MM.1S (cell line): ENCODE data around the gene IL1F10.
A peak's percentile ranks its signal among the peaks of the same experiment; 100 is the strongest.

Experiments
- DNase-seq: peaks from one replicate; pipeline ENCODE4 v3.0.0-alpha.2; 2015
- H2AFZ ChIP-seq: fragments of 300-600 bp; sonication (generic); 2 replicates; pipeline ENCODE4 v1.6.0; 2016; ENCODE audit warnings: antibody characterized with exemption, low read length
- H3F3A ChIP-seq: fragments of 300-600 bp; sonication (generic); 2 replicates; pipeline ENCODE4 v1.6.1; 2016; ENCODE audit warnings: mild to moderate bottlenecking, antibody characterized with exemption, low read length, moderate library complexity, mixed read lengths; ENCODE audit not compliant: insufficient read depth
- H3K27ac ChIP-seq: fragments of 300-600 bp; sonication (generic); 2 replicates; pipeline ENCODE4 v1.5.1; 2016; ENCODE audit warnings: mild to moderate bottlenecking, low read length
- H3K27me3 ChIP-seq: fragments of 300-600 bp; sonication (generic); replicated peaks from 2 replicates; pipeline ENCODE4 v1.6.0; 2016; ENCODE audit warnings: low read length; ENCODE audit not compliant: insufficient read depth
- H3K36me3 ChIP-seq: fragments of 300-600 bp; sonication (generic); replicated peaks from 2 replicates; pipeline ENCODE4 v1.6.1; 2016; ENCODE audit warnings: mild to moderate bottlenecking, low read length, mixed read lengths; ENCODE audit not compliant: insufficient read depth
- H3K4me1 ChIP-seq: fragments of 300-600 bp; sonication (generic); 2 replicates; pipeline ENCODE4 v1.6.1; 2016; ENCODE audit warnings: low read length, mixed read lengths
- H3K4me2 ChIP-seq: fragments of 300-600 bp; sonication (generic); 2 replicates; pipeline ENCODE4 v1.6.0; 2016; ENCODE audit warnings: low read depth, low read length
- H3K4me3 ChIP-seq: fragments of 300-600 bp; sonication (generic); 2 replicates; pipeline ENCODE4 v1.5.1; 2016; ENCODE audit warnings: low read length, mixed read lengths
- H3K79me2 ChIP-seq: fragments of 300-600 bp; sonication (generic); 2 replicates; pipeline ENCODE4 v1.6.1; 2016; ENCODE audit warnings: mixed run types, low read length, mixed read lengths
- H3K9ac ChIP-seq: fragments of 300-600 bp; sonication (generic); 2 replicates; pipeline ENCODE4 v1.6.1; 2016; ENCODE audit warnings: low read length, mixed read lengths
- H3K9me2 ChIP-seq: fragments of 300-600 bp; sonication (generic); replicated peaks from 2 replicates; pipeline ENCODE4 v1.6.1; 2016; ENCODE audit warnings: mild to moderate bottlenecking, low read length, mixed read lengths; ENCODE audit not compliant: insufficient read depth
- H3K9me3 ChIP-seq: fragments of 300-600 bp; sonication (generic); replicated peaks from 2 replicates; pipeline ENCODE4 v1.6.1; 2016; ENCODE audit warnings: mild to moderate bottlenecking, low read length, mixed read lengths; ENCODE audit not compliant: insufficient read depth
- H4K20me1 ChIP-seq: fragments of 300-600 bp; sonication (generic); 2 replicates; pipeline ENCODE4 v1.6.1; 2016; ENCODE audit warnings: mild to moderate bottlenecking, low read length, moderate library complexity, mixed read lengths; ENCODE audit not compliant: insufficient read depth
- CTCF ChIP-seq: fragments of 300-600 bp; sonication (generic); IDR thresholded peaks from 2 replicates; pipeline ENCODE4 v1.5.1; 2016; ENCODE audit warnings: antibody characterized with exemption, low read length, mixed read lengths
- EZH2 ChIP-seq: fragments of 300-600 bp; sonication (generic); optimal IDR thresholded peaks from 2 replicates; pipeline ENCODE3; 2017; ENCODE audit warnings: low read depth, mild to moderate bottlenecking, antibody characterized with exemption, low read length, mixed read lengths
- EZH2phosphoT487 ChIP-seq: fragments of 300-600 bp; sonication (generic); IDR thresholded peaks from 2 replicates; pipeline ENCODE4 v1.6.1; 2018; ENCODE audit warnings: antibody characterized with exemption, low read length

IL1F10 gene

GRCh38 chr2:113098041-113098440 is 30.3 kb downstream of the IL1F10 start:
- Histone ChIP-seq H3K36me3 (no peaks in the 10 kb centered on the region), H3F3A (no peaks in the 10 kb centered on the region), H4K20me1 (no peaks in the 10 kb centered on the region), H3K4me2 (peak overlapping the region; percentile 64), H3K9me2 (no peaks in the 10 kb centered on the region), H3K79me2 (no peaks in the 10 kb centered on the region), H3K9me3 (no peaks in the 10 kb centered on the region), H3K27ac (peak overlapping the region; percentile 55; the same call in 1 of the 2 replicates), H3K4me1 (peaks cover 5% of the 10 kb centered on the region), H3K9ac (peak overlapping the region; percentile 28; the same call in 1 of the 2 replicates), H3K27me3 (no peaks in the 10 kb centered on the region), H3K4me3 (peak overlapping the region; percentile 52), H2AFZ (peak overlapping the region; percentile 71)
- peak; percentile 85 for DNase-seq
- TF ChIP-seq EZH2 (no peak), EZH2phosphoT487 (no peak), CTCF (no peak)

GRCh38 chr2:113098532-113098931 is 30.8 kb downstream of the IL1F10 start:
- no peak for TF ChIP-seq CTCF
- TF ChIP-seq EZH2: no peak
- no peak for TF ChIP-seq EZH2phosphoT487
- H3K4me1 ChIP-seq: peaks cover 5% of the 10 kb centered on the region
- H3K36me3 ChIP-seq: no peaks in the 10 kb centered on the region
- H3K27ac ChIP-seq: peak overlapping the region; percentile 55; the same call in 1 of the 2 replicates
- H3K4me2 ChIP-seq: peak overlapping the region; percentile 64
- no peaks in the 10 kb centered on the region for H3K9me3 ChIP-seq
- no peaks in the 10 kb centered on the region for H3K79me2 ChIP-seq
- no peaks in the 10 kb centered on the region for H3K27me3 ChIP-seq
- DNase-seq: no peak
- no peaks in the 10 kb centered on the region for H4K20me1 ChIP-seq
- no peaks in the 10 kb centered on the region for H3K9me2 ChIP-seq
- H3K4me3 ChIP-seq: peak overlapping the region; percentile 52
- H2AFZ ChIP-seq: peak overlapping the region; percentile 71
- no peaks in the 10 kb centered on the region for H3F3A ChIP-seq
- H3K9ac ChIP-seq: peak overlapping the region; percentile 28; the same call in 1 of the 2 replicates

GRCh38 chr2:113102133-113102532 is 34.4 kb downstream of the IL1F10 start:
- Histone ChIP-seq H2AFZ (no peak overlapping the region), H3K79me2 (no peaks in the 10 kb centered on the region), H3K27me3 (no peaks in the 10 kb centered on the region), H3K27ac (no peak overlapping the region), H3K4me1 (peaks cover 5% of the 10 kb centered on the region), H3K36me3 (no peaks in the 10 kb centered on the region), H3K9ac (no peak overlapping the region), H3K9me2 (no peaks in the 10 kb centered on the region), H4K20me1 (no peaks in the 10 kb centered on the region), H3K4me2 (no peak overlapping the region), H3K9me3 (no peaks in the 10 kb centered on the region), H3F3A (no peaks in the 10 kb centered on the region), H3K4me3 (no peak overlapping the region)
- TF ChIP-seq CTCF: no peak
- no peak for TF ChIP-seq EZH2phosphoT487
- TF ChIP-seq EZH2: no peak
- DNase-seq: no peak
